ENCODE data around the gene OSBPL6.

The OSBPL6 gene

GRCh38 chr2:178394859-178395258, 200.5 kb downstream of the OSBPL6 start:
- H3K4me3 ChIP-seq (ENCODE audit: low read depth, low read length), result no peak overlapping the region
- no peak for TF ChIP-seq CTCF (IDR thresholded peaks at IDR 0.05; ENCODE audit: low read depth, low read length, missing control alignments)
- DNase-seq (ENCODE audit: low read depth), result no peak

GRCh38 chr2:178395295-178395694, 201.0 kb downstream of the OSBPL6 start:
- TF ChIP-seq CTCF (IDR thresholded peaks at IDR 0.05; ENCODE audit: low read depth, low read length, missing control alignments), result no peak
- no peak for DNase-seq (ENCODE audit: low read depth)
- H3K4me3 ChIP-seq (ENCODE audit: low read depth, low read length), result no peak overlapping the region

GRCh38 chr2:178395941-178396570, 201.7 kb downstream of the OSBPL6 start:
- no peak for TF ChIP-seq CTCF (IDR thresholded peaks at IDR 0.05; ENCODE audit: low read depth, low read length, missing control alignments)
- no peak for DNase-seq (ENCODE audit: low read depth)
- no peak overlapping the region for H3K4me3 ChIP-seq (ENCODE audit: low read depth, low read length)

GRCh38 chr2:178397002-178397605, 202.8 kb downstream of the OSBPL6 start:
- peak; percentile 61 for TF ChIP-seq CTCF (IDR thresholded peaks at IDR 0.05; ENCODE audit: low read depth, low read length, missing control alignments)
- peak; percentile 26 for DNase-seq (ENCODE audit: low read depth)
- no peak overlapping the region for H3K4me3 ChIP-seq (ENCODE audit: low read depth, low read length)

- no peak for DNase-seq (ENCODE audit: low read depth)
- H3K4me3 ChIP-seq (ENCODE audit: low read depth, low read length), result no peak overlapping the region
- TF ChIP-seq CTCF (IDR thresholded peaks at IDR 0.05; ENCODE audit: low read depth, low read length, missing control alignments), result no peak
Observed at GRCh38 chr2:178401994-178402437, 207.7 kb downstream of the OSBPL6 start.

GRCh38 chr2:178403671-178404306, 209.5 kb downstream of the OSBPL6 start:
- no peak for TF ChIP-seq CTCF (IDR thresholded peaks at IDR 0.05; ENCODE audit: low read depth, low read length, missing control alignments)
- DNase-seq (ENCODE audit: low read depth), result peak; percentile 30
- no peak overlapping the region for H3K4me3 ChIP-seq (ENCODE audit: low read depth, low read length)
